ENCODE measurements around the gene RND1.

RND1 gene

GRCh38 chr12:48827026-48827425 is 38.6 kb downstream of the RND1 start:
- no peak for DNase-seq

- DNase-seq: no peak
These were observed 39.3 kb downstream of the RND1 start for GRCh38 chr12:48826209-48826855.

GRCh38 chr12:48824905-48825304 is 40.8 kb downstream of the RND1 start:
- no peak for DNase-seq

GRCh38 chr12:48824112-48824511 is 41.6 kb downstream of the RND1 start:
- no peak for DNase-seq

- no peak for DNase-seq
These were observed 42.4 kb downstream of the RND1 start for GRCh38 chr12:48823281-48823680.

- no peak for DNase-seq
These were observed 43.0 kb downstream of the RND1 start for GRCh38 chr12:48822711-48823110.

GRCh38 chr12:48822139-48822538 is 43.5 kb downstream of the RND1 start:
- no peak for DNase-seq

GRCh38 chr12:48819986-48820725 is 45.5 kb downstream of the RND1 start:
- DNase-seq: no peak

- peak; percentile 49 to 53 for DNase-seq
These were observed 46.7 kb downstream of the RND1 start for GRCh38 chr12:48818831-48819590.

GRCh38 chr12:48817873-48818830 is 47.5 kb downstream of the RND1 start, which contains the start of gene CACNB3:
Gene CACNB3 (plus strand): TSS chr12:48818496. CDS start chr12:48818930, 434 bp downstream.
- DNase-seq: peak; percentile 49 to 53

- no peak for DNase-seq
These were observed 49.4 kb downstream of the RND1 start for GRCh38 chr12:48816143-48816854.

- peak; percentile 44 to 57 for DNase-seq
These were observed 50.3 kb downstream of the RND1 start for GRCh38 chr12:48815126-48816110.

GRCh38 chr12:48814262-48815125 is 51.2 kb downstream of the RND1 start:
- DNase-seq: peak in 1 of 2 experiments; percentile 61

GRCh38 chr12:48813465-48814261 is 52.0 kb downstream of the RND1 start:
- no peak for DNase-seq

GRCh38 chr12:48812389-48812788 is 53.3 kb downstream of the RND1 start:
- no peak for DNase-seq

GRCh38 chr12:48811437-48812090 is 54.1 kb downstream of the RND1 start:
- no peak for DNase-seq

GRCh38 chr12:48810903-48811431 is 54.7 kb downstream of the RND1 start:
- no peak for DNase-seq

GRCh38 chr12:48807981-48808380 is 57.7 kb downstream of the RND1 start:
- DNase-seq: no peak

All from NCI-H524 (cell line).